Measurements from ENCODE around the gene CPT1B.
"Not testable (repeated sequence)": the region's sequence is repeated elsewhere in the genome, so short reads cannot be mapped to it uniquely, and the experiment has no call there.

DNA sequence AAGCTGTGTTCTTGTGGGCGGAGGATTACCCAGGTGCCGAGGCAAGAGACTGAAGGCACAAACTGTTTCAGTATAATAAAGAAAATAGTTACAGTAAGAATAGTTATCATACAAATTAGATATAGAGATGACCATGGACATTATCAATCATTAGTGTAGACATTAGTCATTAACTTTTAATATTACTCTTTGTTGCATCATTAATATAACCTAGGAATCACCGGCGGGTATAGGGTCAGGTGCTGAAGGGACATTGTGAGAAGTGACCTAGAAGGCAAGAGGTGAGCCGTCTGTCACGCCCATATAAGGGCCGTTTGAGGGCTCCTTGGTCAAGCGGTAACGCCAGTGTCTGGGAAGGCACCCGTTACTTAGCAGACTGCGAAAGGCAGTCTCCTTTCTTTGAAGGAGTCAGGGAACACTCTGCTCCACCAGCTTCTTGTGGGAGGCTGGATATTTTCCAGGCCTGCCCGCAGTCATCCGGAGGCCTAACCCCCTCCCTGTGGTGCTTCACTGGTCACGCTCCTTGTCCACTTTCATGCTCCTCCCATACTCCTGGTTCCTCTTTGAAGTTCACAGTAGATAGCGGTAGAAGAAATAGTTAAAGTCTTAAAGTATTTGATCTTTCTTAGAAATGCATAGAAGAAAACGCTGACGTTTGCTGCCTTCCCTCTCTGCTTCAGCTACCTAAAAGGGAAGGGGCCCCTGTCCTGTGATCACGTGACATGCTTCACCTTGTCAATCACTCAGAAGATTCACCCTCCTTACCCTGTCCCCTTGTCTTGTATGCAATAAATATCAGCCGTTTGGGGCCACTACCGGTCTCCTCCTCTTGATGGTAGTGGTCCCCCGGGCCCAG, 44.1 kb downstream of the CPT1B start:
- peak in 1 of 4 donors; percentile 47 for TF ChIP-seq POLR2A (IDR thresholded peaks at IDR 0.05)
- TF ChIP-seq, protein P1, sequence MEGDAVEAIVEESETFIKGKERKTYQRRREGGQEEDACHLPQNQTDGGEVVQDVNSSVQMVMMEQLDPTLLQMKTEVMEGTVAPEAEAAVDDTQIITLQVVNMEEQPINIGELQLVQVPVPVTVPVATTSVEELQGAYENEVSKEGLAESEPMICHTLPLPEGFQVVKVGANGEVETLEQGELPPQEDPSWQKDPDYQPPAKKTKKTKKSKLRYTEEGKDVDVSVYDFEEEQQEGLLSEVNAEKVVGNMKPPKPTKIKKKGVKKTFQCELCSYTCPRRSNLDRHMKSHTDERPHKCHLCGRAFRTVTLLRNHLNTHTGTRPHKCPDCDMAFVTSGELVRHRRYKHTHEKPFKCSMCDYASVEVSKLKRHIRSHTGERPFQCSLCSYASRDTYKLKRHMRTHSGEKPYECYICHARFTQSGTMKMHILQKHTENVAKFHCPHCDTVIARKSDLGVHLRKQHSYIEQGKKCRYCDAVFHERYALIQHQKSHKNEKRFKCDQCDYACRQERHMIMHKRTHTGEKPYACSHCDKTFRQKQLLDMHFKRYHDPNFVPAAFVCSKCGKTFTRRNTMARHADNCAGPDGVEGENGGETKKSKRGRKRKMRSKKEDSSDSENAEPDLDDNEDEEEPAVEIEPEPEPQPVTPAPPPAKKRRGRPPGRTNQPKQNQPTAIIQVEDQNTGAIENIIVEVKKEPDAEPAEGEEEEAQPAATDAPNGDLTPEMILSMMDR (IDR thresholded peaks at IDR 0.05) = not testable (repeated sequence)

Measured in esophagus squamous epithelium (tissue), 4 donors.